Adrenal gland (tissue), 12 donors: ENCODE measurements around the gene ZNF511. TPM values are rescaled to one million over a fixed set of nuclear protein-coding genes. Genes with fewer than 3 reads are reported as not detected.

Experiments
- DNase-seq, 7 donors: peaks; one replicate each; pipeline ENCODE4 v3.0.0-alpha.2; 2019 to 2020
- H3K27ac ChIP-seq, 5 donors: fragments of 200-600 bp; sonication (generic) in 4 of 5; 1 replicate in 3 of 5; 2 replicates in 2 of 5; pipeline versions ENCODE4 v1.5.1 to v1.8.0; 2016 to 2020; ENCODE audit warnings: mild to moderate bottlenecking in 1 of 5
- H3K27me3 ChIP-seq: fragments of 200-600 bp; 2 replicates; pipeline ENCODE4 v1.8.0; 2021
- H3K36me3 ChIP-seq, 2 donors: fragments of 200-600 bp; replicated peaks in 1 of 2; 1 replicate in 1 of 2; 2 replicates in 1 of 2; pipeline versions ENCODE4 v1.5.1 to v1.8.0; 2018 to 2022
- H3K4me1 ChIP-seq, 2 donors: fragments of 200-600 bp; replicated peaks in 1 of 2; 1 replicate in 1 of 2; 2 replicates in 1 of 2; pipeline versions ENCODE4 v1.5.1 to v1.8.0; 2018 to 2021
- H3K4me3 ChIP-seq, 4 donors: fragments of 200-600 bp; sonication (generic) in 3 of 4; one replicate each; pipeline ENCODE4 v1.5.1; 2016 to 2018
- H3K9me3 ChIP-seq, 3 donors: fragments of 200-600 bp; sonication (generic) in 1 of 3; replicated peaks in 1 of 3; 1 replicate in 2 of 3; 2 replicates in 1 of 3; pipeline versions ENCODE4 v1.5.1 to v1.8.0; 2016 to 2021
- POLR2A ChIP-seq, 2 donors: fragments of 450-650 bp; IDR thresholded peaks; one replicate each; pipeline ENCODE4 v1.6.1; 2017; ENCODE audit warnings: antibody characterized with exemption in 2 of 2, mild to moderate bottlenecking in 2 of 2, moderate library complexity in 1 of 2
- WGBS, 4 donors: extraction: QIAGEN DNeasy Blood & Tissue Kit in 2 of 4; methylation state at CpG; one replicate each; pipeline versions ENCODE4 v1.1.5 to v1.1.7; 2013 to 2017; 5-methylcytosine and 5-hydroxymethylcytosine counted together
- intact Hi-C, 2 donors: fragments of 100-400 bp; cut with DNase I; formaldehyde crosslinking; loops; one replicate each; pipeline versions ENCODE4 v1.14.1 to v1.15.0; 2022 to 2023
- polyA plus RNA-seq, 3 donors: library from polyadenylated mRNA; stranded (reverse); fragments of 200-250 nt in 2 of 3; fragments of 350-450 nt in 1 of 3; fragmentation: Illumina TruSeq in 1 of 3; extraction: RNeasy Lipid Tissue Mini Kit (QIAGEN cat#74804) in 1 of 3; gene quantifications; one replicate each; pipeline ENCODE4 v1.2.3, GENCODE V29; 2013 to 2014
- total RNA-seq, 9 donors: library from RNA; depleted of rRNA in 4 of 9; stranded (reverse); fragments of >200 nt in 4 of 9; fragments of 120-200 nt in 1 of 9; fragmentation: NEBNext Ultra II Directional in 1 of 9; extraction: Animal tissue kit (Norgen Biotek cat#: 25700) in 1 of 9; gene quantifications; one replicate each; pipeline versions ENCODE4 v1.1.0 to v1.2.4, GENCODE V29; 2013 to 2023
- TF ChIP-seq, protein P1 (sequence below), 6 experiments: fragments of 450-650 bp in 4 of 6; fragments of 200-600 bp in 2 of 6; sonication (generic) in 1 of 6; IDR thresholded peaks; 1 replicate in 5 of 6; 2 replicates in 1 of 6; pipeline versions ENCODE4 v1.5.1 to v1.8.0; 2016 to 2021; ENCODE audit warnings: antibody characterized with exemption in 6 of 6, mild to moderate bottlenecking in 2 of 6, moderate library complexity in 1 of 6
- donor health status: healthy with polysubstance abuse.
- donor health status: Bipolar disorder and iron deficiency.
- donor health status: DM: yes; HTN: yes; CAD: no.
- donor health status: DM: no; HTN: no; CAD: no.
- donor health status: DM: no; HTN: no; CAD: no.
- donor health status: DM: yes; HTN: yes; CAD: no.

The ZNF511 gene
- total and polyA plus RNA-seq, 12 donors, result 19.6 to 146 (median 39.9) TPM

DNA sequence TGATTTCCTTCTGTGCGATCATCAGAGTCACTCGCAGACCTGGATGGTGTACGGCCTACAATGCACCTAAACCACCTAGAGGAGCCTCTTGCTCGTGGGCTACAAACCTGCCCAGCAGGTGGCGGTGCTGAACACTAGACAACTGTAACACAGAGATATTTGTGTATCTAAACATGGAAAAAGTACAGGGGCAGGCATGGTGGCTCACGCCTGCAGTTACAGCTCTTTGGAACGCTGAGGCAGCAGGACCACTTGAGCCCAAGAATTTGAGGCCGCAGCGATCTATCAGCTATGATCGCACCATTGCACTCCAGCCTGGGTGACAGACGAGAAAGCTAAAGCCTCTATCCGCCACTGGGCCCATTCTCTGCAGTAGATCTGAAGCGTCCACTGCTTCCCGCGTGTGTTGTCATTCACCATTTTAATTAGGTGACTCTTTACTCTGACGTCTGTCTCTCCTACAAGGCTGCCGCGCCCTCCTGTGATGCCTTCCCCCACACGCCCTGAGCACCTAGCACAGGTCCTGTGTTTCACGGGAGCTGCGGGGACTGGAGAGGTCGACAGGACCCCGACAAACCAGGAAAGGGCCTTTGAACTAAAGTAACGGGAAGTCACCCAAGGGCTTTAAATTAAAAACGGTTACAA is 816 bp upstream of the ZNF511 start:
- Histone ChIP-seq H3K36me3 (peaks cover 0 to 27% of the 10 kb centered on the region in 2 donors), H3K4me3 (peak overlapping the region; percentile 51 to 99 (median 88)), H3K9me3 (no peaks in the 10 kb centered on the region), H3K27me3 (no peaks in the 10 kb centered on the region), H3K27ac (peak overlapping the region; percentile 64 to 99 (median 98)), H3K4me1 (peaks cover 17 to 43% of the 10 kb centered on the region in 2 donors)
- intact Hi-C loops, result no loop called here
- 6 to 8% (median 6%) methylated on average over 25 of the region's 25 CpGs for WGBS, 4 donors
- DNase-seq, result peak; percentile 67 to 95 (median 81)
- TF ChIP-seq POLR2A (IDR thresholded peaks at IDR 0.05), result peak in 1 of 2 donors; percentile 42
- TF ChIP-seq, protein P1, sequence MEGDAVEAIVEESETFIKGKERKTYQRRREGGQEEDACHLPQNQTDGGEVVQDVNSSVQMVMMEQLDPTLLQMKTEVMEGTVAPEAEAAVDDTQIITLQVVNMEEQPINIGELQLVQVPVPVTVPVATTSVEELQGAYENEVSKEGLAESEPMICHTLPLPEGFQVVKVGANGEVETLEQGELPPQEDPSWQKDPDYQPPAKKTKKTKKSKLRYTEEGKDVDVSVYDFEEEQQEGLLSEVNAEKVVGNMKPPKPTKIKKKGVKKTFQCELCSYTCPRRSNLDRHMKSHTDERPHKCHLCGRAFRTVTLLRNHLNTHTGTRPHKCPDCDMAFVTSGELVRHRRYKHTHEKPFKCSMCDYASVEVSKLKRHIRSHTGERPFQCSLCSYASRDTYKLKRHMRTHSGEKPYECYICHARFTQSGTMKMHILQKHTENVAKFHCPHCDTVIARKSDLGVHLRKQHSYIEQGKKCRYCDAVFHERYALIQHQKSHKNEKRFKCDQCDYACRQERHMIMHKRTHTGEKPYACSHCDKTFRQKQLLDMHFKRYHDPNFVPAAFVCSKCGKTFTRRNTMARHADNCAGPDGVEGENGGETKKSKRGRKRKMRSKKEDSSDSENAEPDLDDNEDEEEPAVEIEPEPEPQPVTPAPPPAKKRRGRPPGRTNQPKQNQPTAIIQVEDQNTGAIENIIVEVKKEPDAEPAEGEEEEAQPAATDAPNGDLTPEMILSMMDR (IDR thresholded peaks at IDR 0.05), result peak; percentile 47 to 65 (median 61)

DNA sequence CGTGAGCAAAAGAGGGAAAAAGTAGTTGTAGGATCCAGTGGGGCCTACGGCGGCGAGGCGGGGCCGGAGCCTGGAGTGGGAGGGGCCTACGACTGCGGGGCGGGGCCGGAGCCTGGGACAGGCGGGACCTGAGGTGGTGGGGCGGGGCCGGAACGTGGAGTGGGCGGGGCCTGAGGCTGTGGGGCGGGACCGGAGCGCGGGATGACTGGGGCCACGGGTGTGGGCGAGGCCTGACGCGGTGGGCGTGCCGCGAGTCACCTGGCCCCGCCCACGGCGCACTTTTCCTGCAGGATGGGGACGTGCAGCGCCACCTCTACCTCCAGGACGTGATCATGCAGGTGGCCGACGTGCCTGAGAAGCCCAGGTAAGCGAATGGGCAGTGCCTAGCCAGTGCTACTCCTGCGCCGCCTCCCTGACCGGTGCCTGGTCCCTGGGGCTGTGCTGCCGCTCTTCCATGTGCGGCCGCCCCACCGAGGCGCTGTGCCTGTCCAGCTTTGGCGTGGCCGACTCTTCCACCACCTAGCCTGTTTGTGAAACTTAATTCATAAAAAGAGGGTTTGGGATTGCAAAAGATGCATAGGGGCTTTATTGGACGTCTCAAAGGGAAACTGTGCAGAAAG is 496 bp downstream of the ZNF511 start:
- 24 to 74% (median 30%) methylated on average over 11 to 46 of the region's 46 CpGs for WGBS, 4 donors
- H3K4me1 ChIP-seq, result peaks cover 12 to 36% of the 10 kb centered on the region in 2 donors

DNA sequence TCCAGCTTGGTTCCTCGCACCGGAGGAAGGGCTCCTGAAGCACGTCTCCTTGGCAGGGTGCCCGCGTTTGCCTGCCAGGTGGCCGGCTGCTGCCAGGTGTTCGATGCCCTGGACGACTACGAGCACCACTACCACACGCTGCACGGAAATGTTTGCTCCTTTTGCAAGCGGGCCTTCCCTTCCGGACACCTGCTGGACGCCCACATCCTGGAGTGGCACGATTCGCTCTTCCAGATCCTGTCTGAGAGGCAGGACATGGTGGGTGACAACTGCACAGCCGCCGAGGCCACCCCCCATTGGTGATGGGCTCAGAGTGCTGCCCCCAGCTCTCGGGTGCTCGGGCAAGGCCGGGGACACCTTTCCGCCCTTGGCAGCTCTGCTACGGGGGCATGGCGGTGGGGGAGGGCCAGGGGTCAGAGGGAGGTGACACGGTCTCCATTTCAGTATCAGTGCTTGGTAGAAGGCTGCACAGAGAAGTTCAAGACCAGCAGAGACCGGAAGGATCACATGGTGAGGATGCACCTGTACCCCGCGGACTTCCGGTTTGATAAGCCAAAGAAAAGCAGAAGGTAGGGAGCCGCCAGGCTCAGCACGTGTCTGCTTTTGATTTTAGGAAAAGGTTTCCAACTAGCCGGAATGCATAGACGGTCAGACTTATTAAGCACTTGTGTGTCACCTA is 1.1 kb downstream of the ZNF511 start:
- peaks cover 0 to 30% of the 10 kb centered on the region in 2 donors for H3K36me3 ChIP-seq
- intact Hi-C loops, result loop anchor here in 1 of 2 donors (10.0 kb wide), 1 partner anchor 165 kb away; no protein-coding TSS in a partner anchor
- H3K4me1 ChIP-seq, result peaks cover 12 to 29% of the 10 kb centered on the region in 2 donors
- H3K9me3 ChIP-seq, result no peaks in the 10 kb centered on the region
- H3K27ac ChIP-seq, result peak overlapping the region in 1 of 5 donors; percentile 98
- WGBS, 4 donors, result 87 to 91% (median 90%) methylated on average over 32 to 33 of the region's 33 CpGs
- H3K4me3 ChIP-seq, result no peak overlapping the region
- DNase-seq, result peak in 3 of 7 donors; percentile 43 to 67 (median 65)
- H3K27me3 ChIP-seq, result no peaks in the 10 kb centered on the region
- TF ChIP-seq, protein P1 (IDR thresholded peaks at IDR 0.05), result no peak
- no peak for TF ChIP-seq POLR2A (IDR thresholded peaks at IDR 0.05)

More for the DNA sequence above, 496 bp downstream of the ZNF511 start:
- H3K4me3 ChIP-seq, result peak overlapping the region; percentile 51 to 99 (median 88)
- intact Hi-C loops, result no loop called here
- peak; percentile 93 to 97 (median 96) for DNase-seq
- peak overlapping the region; percentile 64 to 99 (median 98) for H3K27ac ChIP-seq
- H3K27me3 ChIP-seq, result no peaks in the 10 kb centered on the region
- TF ChIP-seq, protein P1 (IDR thresholded peaks at IDR 0.05), result no peak
- no peak for TF ChIP-seq POLR2A (IDR thresholded peaks at IDR 0.05)
- H3K9me3 ChIP-seq, result no peaks in the 10 kb centered on the region
- peaks cover 0 to 30% of the 10 kb centered on the region in 2 donors for H3K36me3 ChIP-seq

DNA sequence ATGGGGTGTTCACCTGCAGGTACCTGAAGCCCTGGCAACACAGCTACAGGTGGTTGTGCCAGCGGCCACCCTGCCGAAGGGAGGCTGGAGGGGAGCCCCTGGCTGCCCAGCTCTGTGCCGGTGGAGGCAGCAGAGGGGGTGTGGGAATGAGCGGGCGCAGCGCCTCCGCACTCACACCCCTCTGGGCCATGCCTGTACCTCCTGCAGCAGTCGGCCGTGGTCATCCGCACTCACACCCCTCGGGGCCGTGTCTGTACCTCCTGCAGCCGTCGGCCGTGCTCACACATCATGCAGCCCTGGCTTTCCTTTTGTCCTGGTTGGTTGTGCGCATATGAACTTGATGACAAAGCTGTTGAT is 1.7 kb downstream of the ZNF511 start:
- 95 to 98% (median 97%) methylated on average over 6 to 16 of the region's 16 CpGs for WGBS, 4 donors
- intact Hi-C loops, result loop anchor here in 1 of 2 donors (10.0 kb wide), 1 partner anchor 166 kb away; no protein-coding TSS in a partner anchor
- H3K9me3 ChIP-seq, result no peaks in the 10 kb centered on the region
- TF ChIP-seq, protein P1 (IDR thresholded peaks at IDR 0.05), result no peak
- no peak for TF ChIP-seq POLR2A (IDR thresholded peaks at IDR 0.05)
- no peak overlapping the region for H3K27ac ChIP-seq
- no peaks in the 10 kb centered on the region for H3K27me3 ChIP-seq
- H3K4me3 ChIP-seq, result no peak overlapping the region
- H3K36me3 ChIP-seq, result peaks cover 0 to 30% of the 10 kb centered on the region in 2 donors
- peaks cover 12 to 27% of the 10 kb centered on the region in 2 donors for H3K4me1 ChIP-seq
- peak in 1 of 7 donors; percentile 23 for DNase-seq
